Endometrial microvascular endothelial cells (primary cell): ENCODE data around the gene CNRIP1. TPM values are rescaled to one million over a fixed set of nuclear protein-coding genes. Genes with fewer than 3 reads are reported as not detected.

ENCODE experiments used
- total RNA-seq: library from RNA; depleted of rRNA; stranded (reverse); fragments of >200 nt; gene quantifications from one replicate; pipeline ENCODE4 v1.2.3, GENCODE V29; 2015; ENCODE audit errors: inconsistent ontology term

The CNRIP1 gene
- total RNA-seq, 1 donor from 2014 or later = 87.1 TPM

Other genes starting within 250 kb of the CNRIP1 start
- gene PNO1, start 162.1 kb downstream of the CNRIP1 start, total RNA-seq = 27.4 TPM
- gene PPP3R1, start 67.4 kb downstream of the CNRIP1 start, total RNA-seq = 28.6 TPM
- gene PLEK, start 45.3 kb upstream of the CNRIP1 start, total RNA-seq = not detected
- gene FBXO48, start 147.3 kb upstream of the CNRIP1 start, total RNA-seq = 1.8 TPM
- gene APLF, start 147.6 kb upstream of the CNRIP1 start, total RNA-seq = 1.0 TPM